ENCODE data around the gene MYO5B.

- TF ChIP-seq, protein P1, sequence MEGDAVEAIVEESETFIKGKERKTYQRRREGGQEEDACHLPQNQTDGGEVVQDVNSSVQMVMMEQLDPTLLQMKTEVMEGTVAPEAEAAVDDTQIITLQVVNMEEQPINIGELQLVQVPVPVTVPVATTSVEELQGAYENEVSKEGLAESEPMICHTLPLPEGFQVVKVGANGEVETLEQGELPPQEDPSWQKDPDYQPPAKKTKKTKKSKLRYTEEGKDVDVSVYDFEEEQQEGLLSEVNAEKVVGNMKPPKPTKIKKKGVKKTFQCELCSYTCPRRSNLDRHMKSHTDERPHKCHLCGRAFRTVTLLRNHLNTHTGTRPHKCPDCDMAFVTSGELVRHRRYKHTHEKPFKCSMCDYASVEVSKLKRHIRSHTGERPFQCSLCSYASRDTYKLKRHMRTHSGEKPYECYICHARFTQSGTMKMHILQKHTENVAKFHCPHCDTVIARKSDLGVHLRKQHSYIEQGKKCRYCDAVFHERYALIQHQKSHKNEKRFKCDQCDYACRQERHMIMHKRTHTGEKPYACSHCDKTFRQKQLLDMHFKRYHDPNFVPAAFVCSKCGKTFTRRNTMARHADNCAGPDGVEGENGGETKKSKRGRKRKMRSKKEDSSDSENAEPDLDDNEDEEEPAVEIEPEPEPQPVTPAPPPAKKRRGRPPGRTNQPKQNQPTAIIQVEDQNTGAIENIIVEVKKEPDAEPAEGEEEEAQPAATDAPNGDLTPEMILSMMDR (IDR thresholded peaks at IDR 0.05; ENCODE audit: low read depth, low read length, poor library complexity, severe bottlenecking): no peak
- TF ChIP-seq EZH2phosphoT487 (IDR thresholded peaks at IDR 0.05; ENCODE audit: borderline replicate concordance, low read length): no peak
These were observed 742 bp upstream of the MYO5B start for GRCh38 chr18:50195689-50196088.

All from DOHH2 (cell line).